GM18519 (cell line): ENCODE measurements around the gene SATB1.
"Not testable (repeated sequence)": the region's sequence is repeated elsewhere in the genome, so short reads cannot be mapped to it uniquely, and the experiment has no call there.

ENCODE experiments used
- ATAC-seq: cut with Tn5 transposase; IDR thresholded peaks from one replicate; pipeline ENCODE4 v1.9.1; 2021; ENCODE audit warnings: mild to moderate bottlenecking, moderate library complexity; ENCODE audit not compliant: unreplicated experiment, low FRiP score

SATB1 gene

GRCh38 chr3:18424729-18425640 lies at the start of gene SATB1:
SATB1 (minus strand) TSS chr3:18425339; CDS start chr3:18420967, 4,372 bp downstream.
- no peak for ATAC-seq

GRCh38 chr3:18474202-18474601 lies 49.1 kb upstream of the SATB1 start:
- ATAC-seq: no peak

GRCh38 chr3:18469775-18470174 lies 44.6 kb upstream of the SATB1 start:
- no peak for ATAC-seq

GRCh38 chr3:18466136-18466535 lies 41.0 kb upstream of the SATB1 start:
- ATAC-seq: no peak

- ATAC-seq: no peak
Observed at GRCh38 chr3:18454766-18455165, 29.6 kb upstream of the SATB1 start.

GRCh38 chr3:18449618-18450017 lies 24.5 kb upstream of the SATB1 start:
- ATAC-seq: not testable (repeated sequence)

GRCh38 chr3:18447720-18448119 lies 22.6 kb upstream of the SATB1 start:
- no peak for ATAC-seq

GRCh38 chr3:18446149-18446825 lies 21.1 kb upstream of the SATB1 start:
- ATAC-seq: no peak

GRCh38 chr3:18445401-18446148 lies 20.4 kb upstream of the SATB1 start:
- no peak for ATAC-seq

GRCh38 chr3:18444595-18445400 lies 19.7 kb upstream of the SATB1 start:
- peak; percentile 73 for ATAC-seq

GRCh38 chr3:18443665-18444594 lies 18.8 kb upstream of the SATB1 start:
- ATAC-seq: no peak

- ATAC-seq: no peak
Observed at GRCh38 chr3:18442756-18443664, 17.9 kb upstream of the SATB1 start.

GRCh38 chr3:18441551-18441950 lies 16.4 kb upstream of the SATB1 start:
- no peak for ATAC-seq

- no peak for ATAC-seq
Observed at GRCh38 chr3:18440066-18440722, 15.1 kb upstream of the SATB1 start.

GRCh38 chr3:18439281-18439680 lies 14.1 kb upstream of the SATB1 start:
- ATAC-seq: no peak

- ATAC-seq: no peak
Observed at GRCh38 chr3:18438586-18438985, 13.4 kb upstream of the SATB1 start.

- ATAC-seq: no peak
Observed at GRCh38 chr3:18436213-18436612, 11.1 kb upstream of the SATB1 start.

- ATAC-seq: no peak
Observed at GRCh38 chr3:18434711-18435110, 9.6 kb upstream of the SATB1 start.
